ENCODE data around the gene CYP4F2.

- TF ChIP-seq CTCF (IDR thresholded peaks at IDR 0.05): no peak
- TF ChIP-seq EP300 (IDR thresholded peaks at IDR 0.05): no peak
- TF ChIP-seq POLR2A (IDR thresholded peaks at IDR 0.05): no peak
Measured at GRCh38 chr19:15869873-15870272, 28.0 kb downstream of the CYP4F2 start.

Data from tibial nerve (tissue), 4 donors.